ENCODE results near the gene UBE2Z.
"Not testable (repeated sequence)": the region's sequence is repeated elsewhere in the genome, so short reads cannot be mapped to it uniquely, and the experiment has no call there.

The UBE2Z gene

GRCh38 chr17:48930435-48930873 lies 22.2 kb downstream of the UBE2Z start:
- H3K36me3 ChIP-seq (ENCODE audit: control insufficient read depth, insufficient read depth, low read length): peaks cover 19% of the 10 kb centered on the region
- H3K9me3 ChIP-seq (ENCODE audit: control insufficient read depth, low read length): no peaks in the 10 kb centered on the region

GRCh38 chr17:48933035-48933434 lies 24.8 kb downstream of the UBE2Z start:
- Histone ChIP-seq H3K4me1 (ENCODE audit: control insufficient read depth, insufficient read depth, low read length) (no peaks in the 10 kb centered on the region), H3K27me3 (ENCODE audit: control insufficient read depth, insufficient read depth, low read length) (no peaks in the 10 kb centered on the region), H3K4me3 (ENCODE audit: low read length) (no peak overlapping the region), H3K9me3 (ENCODE audit: control insufficient read depth, low read length) (no peaks in the 10 kb centered on the region), H3K36me3 (ENCODE audit: control insufficient read depth, insufficient read depth, low read length) (peaks cover 15% of the 10 kb centered on the region), H3K9ac (ENCODE audit: low read length) (no peak overlapping the region)

More at GRCh38 chr17:48930435-48930873, 22.2 kb downstream of the UBE2Z start:
- Histone ChIP-seq H3K9ac (ENCODE audit: low read length) (no peak overlapping the region), H3K4me3 (ENCODE audit: low read length) (no peak overlapping the region), H3K27me3 (ENCODE audit: control insufficient read depth, insufficient read depth, low read length) (no peaks in the 10 kb centered on the region), H3K4me1 (ENCODE audit: control insufficient read depth, insufficient read depth, low read length) (no peaks in the 10 kb centered on the region)

- Histone ChIP-seq H3K4me1 (ENCODE audit: control insufficient read depth, insufficient read depth, low read length) (peaks cover 5% of the 10 kb centered on the region), H3K9me3 (ENCODE audit: control insufficient read depth, low read length) (no peaks in the 10 kb centered on the region), H3K27me3 (ENCODE audit: control insufficient read depth, insufficient read depth, low read length) (no peaks in the 10 kb centered on the region), H3K36me3 (ENCODE audit: control insufficient read depth, insufficient read depth, low read length) (no peaks in the 10 kb centered on the region), H3K4me3 (ENCODE audit: low read length) (peak within 1 kb of the TSS; percentile 64), H3K9ac (ENCODE audit: low read length) (peak within 1 kb of the TSS; percentile 94)
Observed at GRCh38 chr17:48944515-48945260, 36.5 kb downstream of the UBE2Z start, which contains the start of gene SNF8. SNF8 (minus strand) TSS chr17:48944842; CDS start chr17:48944734, 108 bp downstream.

- not testable (repeated sequence) for H3K36me3 ChIP-seq (ENCODE audit: control insufficient read depth, insufficient read depth, low read length); H3K27me3 ChIP-seq (ENCODE audit: control insufficient read depth, insufficient read depth, low read length); H3K4me1 ChIP-seq (ENCODE audit: control insufficient read depth, insufficient read depth, low read length); H3K9me3 ChIP-seq (ENCODE audit: control insufficient read depth, low read length)
- Histone ChIP-seq H3K4me3 (ENCODE audit: low read length) (peak overlapping the region; percentile 64), H3K9ac (ENCODE audit: low read length) (peak overlapping the region; percentile 94)
Observed at GRCh38 chr17:48945261-48945651, 37.0 kb downstream of the UBE2Z start.

- H3K9me3 ChIP-seq (ENCODE audit: control insufficient read depth, low read length): no peaks in the 10 kb centered on the region
- no peak overlapping the region for H3K9ac ChIP-seq (ENCODE audit: low read length)
- peaks cover 5% of the 10 kb centered on the region for H3K4me1 ChIP-seq (ENCODE audit: control insufficient read depth, insufficient read depth, low read length)
- no peaks in the 10 kb centered on the region for H3K36me3 ChIP-seq (ENCODE audit: control insufficient read depth, insufficient read depth, low read length)
- no peak overlapping the region for H3K4me3 ChIP-seq (ENCODE audit: low read length)
- H3K27me3 ChIP-seq (ENCODE audit: control insufficient read depth, insufficient read depth, low read length): peaks cover 13% of the 10 kb centered on the region
Observed at GRCh38 chr17:48951572-48951971, 43.4 kb downstream of the UBE2Z start.

DNA sequence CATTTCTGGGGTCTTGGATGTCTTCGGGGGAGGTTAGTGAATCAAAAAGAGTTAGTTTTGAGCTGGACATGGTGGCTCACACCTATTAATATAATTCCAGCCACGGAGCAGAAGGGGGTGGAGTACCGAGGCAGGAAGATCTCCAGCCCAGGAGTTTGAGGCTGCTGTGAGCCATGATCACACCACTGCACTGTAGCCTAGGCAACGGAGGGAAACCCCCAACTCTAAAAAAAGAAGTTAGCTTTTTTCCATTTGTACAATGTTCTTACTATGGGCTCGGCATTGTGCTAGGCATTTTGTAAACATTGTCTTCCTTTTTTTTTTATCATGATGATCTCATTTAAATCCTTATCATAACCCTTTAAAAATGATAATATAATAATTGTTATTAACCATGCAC lies 44.7 kb downstream of the UBE2Z start:
- Histone ChIP-seq H3K4me3 (ENCODE audit: low read length) (no peak overlapping the region), H3K9me3 (ENCODE audit: control insufficient read depth, low read length) (no peaks in the 10 kb centered on the region), H3K9ac (ENCODE audit: low read length) (no peak overlapping the region), H3K4me1 (ENCODE audit: control insufficient read depth, insufficient read depth, low read length) (peaks cover 5% of the 10 kb centered on the region), H3K36me3 (ENCODE audit: control insufficient read depth, insufficient read depth, low read length) (no peaks in the 10 kb centered on the region), H3K27me3 (ENCODE audit: control insufficient read depth, insufficient read depth, low read length) (peaks cover 14% of the 10 kb centered on the region)

GRCh38 chr17:48954300-48954755 lies 46.1 kb downstream of the UBE2Z start:
- Histone ChIP-seq H3K4me1 (ENCODE audit: control insufficient read depth, insufficient read depth, low read length) (peaks cover 5% of the 10 kb centered on the region), H3K4me3 (ENCODE audit: low read length) (no peak overlapping the region), H3K9me3 (ENCODE audit: control insufficient read depth, low read length) (no peaks in the 10 kb centered on the region), H3K9ac (ENCODE audit: low read length) (no peak overlapping the region), H3K36me3 (ENCODE audit: control insufficient read depth, insufficient read depth, low read length) (no peaks in the 10 kb centered on the region), H3K27me3 (ENCODE audit: control insufficient read depth, insufficient read depth, low read length) (peaks cover 18% of the 10 kb centered on the region)

DNA sequence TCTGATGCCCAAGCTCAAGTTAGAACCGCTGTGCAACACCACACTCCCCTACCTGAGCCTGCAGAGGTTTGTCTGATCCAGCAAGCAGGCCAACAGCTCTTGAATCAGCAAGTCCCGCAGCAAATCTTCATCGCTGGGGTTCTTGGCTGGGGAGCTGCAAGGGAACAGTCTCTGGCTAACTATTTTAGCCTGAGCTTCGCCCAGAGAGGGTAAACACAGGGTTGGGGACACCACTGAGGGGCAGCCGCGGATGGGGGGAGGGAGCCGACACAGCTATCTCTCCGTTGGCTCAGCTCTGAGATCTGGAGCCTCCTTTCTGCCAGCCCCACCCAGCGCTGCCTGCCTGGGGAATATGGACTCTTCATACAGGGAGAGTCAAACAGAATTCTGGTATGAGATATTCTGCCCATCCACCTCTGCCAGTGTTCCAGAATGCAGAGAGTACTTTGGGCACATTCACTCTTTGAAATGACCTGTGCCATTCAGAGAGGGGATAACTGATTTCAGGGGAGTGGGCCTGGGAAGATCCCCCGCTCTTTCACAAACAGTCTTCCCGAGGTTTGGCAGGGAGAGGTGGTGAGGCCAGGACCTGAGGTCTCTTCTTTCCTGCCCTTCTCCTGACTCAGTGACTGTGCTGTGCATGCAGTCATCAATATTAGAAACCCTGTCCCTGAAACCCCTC lies 52.8 kb downstream of the UBE2Z start:
- Histone ChIP-seq H3K4me3 (ENCODE audit: low read length) (no peak overlapping the region), H3K9me3 (ENCODE audit: control insufficient read depth, low read length) (no peaks in the 10 kb centered on the region), H3K9ac (ENCODE audit: low read length) (no peak overlapping the region), H3K27me3 (ENCODE audit: control insufficient read depth, insufficient read depth, low read length) (peaks cover 32% of the 10 kb centered on the region), H3K36me3 (ENCODE audit: control insufficient read depth, insufficient read depth, low read length) (no peaks in the 10 kb centered on the region), H3K4me1 (ENCODE audit: control insufficient read depth, insufficient read depth, low read length) (no peaks in the 10 kb centered on the region)

GRCh38 chr17:48961516-48962233 lies 53.5 kb downstream of the UBE2Z start:
- Histone ChIP-seq H3K9me3 (ENCODE audit: control insufficient read depth, low read length) (no peaks in the 10 kb centered on the region), H3K9ac (ENCODE audit: low read length) (no peak overlapping the region), H3K27me3 (ENCODE audit: control insufficient read depth, insufficient read depth, low read length) (peaks cover 29% of the 10 kb centered on the region), H3K4me3 (ENCODE audit: low read length) (no peak overlapping the region), H3K4me1 (ENCODE audit: control insufficient read depth, insufficient read depth, low read length) (no peaks in the 10 kb centered on the region), H3K36me3 (ENCODE audit: control insufficient read depth, insufficient read depth, low read length) (no peaks in the 10 kb centered on the region)

DNA sequence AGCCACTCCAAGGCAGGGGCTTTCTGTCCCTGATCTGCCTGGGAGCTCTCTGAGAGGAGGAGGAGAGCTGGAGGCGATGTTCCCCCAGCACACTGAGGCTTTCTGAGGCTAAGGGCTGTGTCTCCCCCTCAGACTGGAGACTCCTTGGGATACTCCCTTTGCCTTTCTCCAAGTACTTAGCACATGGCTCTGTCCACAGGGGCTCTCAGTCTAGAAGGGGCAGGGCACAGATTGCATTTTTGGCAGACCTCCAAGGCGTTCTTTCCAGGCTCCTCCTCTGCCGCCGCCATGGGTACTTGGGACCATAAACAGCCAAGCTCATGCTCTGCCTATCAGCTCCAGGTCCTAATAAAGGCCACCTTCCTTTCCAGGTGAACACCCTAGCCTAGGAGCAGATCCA lies 62.0 kb downstream of the UBE2Z start:
- Histone ChIP-seq H3K27me3 (ENCODE audit: control insufficient read depth, insufficient read depth, low read length) (peaks cover 24% of the 10 kb centered on the region), H3K4me3 (ENCODE audit: low read length) (no peak overlapping the region), H3K4me1 (ENCODE audit: control insufficient read depth, insufficient read depth, low read length) (no peaks in the 10 kb centered on the region), H3K9me3 (ENCODE audit: control insufficient read depth, low read length) (no peaks in the 10 kb centered on the region), H3K36me3 (ENCODE audit: control insufficient read depth, insufficient read depth, low read length) (no peaks in the 10 kb centered on the region), H3K9ac (ENCODE audit: low read length) (no peak overlapping the region)

DNA sequence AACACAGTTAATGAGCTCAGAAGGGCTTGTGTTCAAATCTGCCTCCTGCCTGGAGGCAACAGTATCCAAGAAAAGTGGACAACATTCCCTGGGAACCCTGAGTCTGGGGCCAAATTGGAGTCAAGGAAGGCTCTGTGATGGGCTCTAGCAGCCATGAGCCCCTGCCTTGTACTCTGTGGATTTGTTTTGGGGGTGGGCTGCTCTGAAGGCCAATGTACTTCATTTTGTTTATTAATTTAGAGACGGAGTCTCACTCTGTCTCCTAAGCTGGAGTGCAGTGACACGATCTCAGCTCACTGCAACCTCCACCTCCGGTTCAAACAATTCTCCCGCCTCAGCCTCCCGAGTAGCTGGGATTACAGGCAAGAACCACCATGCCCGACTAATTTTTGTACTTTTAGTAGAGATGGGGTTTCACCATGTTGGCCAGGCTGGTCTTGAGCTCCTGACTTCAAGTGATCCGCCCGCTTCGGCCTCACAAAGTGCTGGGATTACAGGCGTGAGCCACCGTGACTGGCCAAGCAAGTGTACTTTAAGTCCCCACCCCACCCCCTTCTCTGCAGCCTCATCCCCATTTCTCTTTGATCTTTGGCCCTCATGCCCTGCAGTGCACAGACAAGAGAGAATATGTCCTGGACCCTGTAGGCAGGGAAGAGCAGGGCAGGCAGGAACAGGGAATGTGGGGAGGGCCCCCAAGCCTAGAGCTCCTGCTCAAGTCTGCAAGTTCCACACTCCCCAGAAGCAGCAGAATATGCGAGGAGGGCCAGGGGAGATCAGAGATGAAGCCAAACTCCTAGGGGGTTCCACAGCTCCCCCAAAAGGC lies 62.9 kb downstream of the UBE2Z start:
- Histone ChIP-seq H3K36me3 (ENCODE audit: control insufficient read depth, insufficient read depth, low read length) (no peaks in the 10 kb centered on the region), H3K27me3 (ENCODE audit: control insufficient read depth, insufficient read depth, low read length) (peaks cover 24% of the 10 kb centered on the region), H3K9ac (ENCODE audit: low read length) (no peak overlapping the region), H3K4me3 (ENCODE audit: low read length) (no peak overlapping the region), H3K9me3 (ENCODE audit: control insufficient read depth, low read length) (no peaks in the 10 kb centered on the region), H3K4me1 (ENCODE audit: control insufficient read depth, insufficient read depth, low read length) (no peaks in the 10 kb centered on the region)

Data from mucosa of stomach (tissue), 1 donor.